SK-N-SH (cell line): Measurements from ENCODE around the gene TOGARAM2. TPM values are rescaled to one million over a fixed set of nuclear protein-coding genes. Genes with fewer than 3 reads are reported as not detected.

ENCODE experiments used
- CTCF ChIA-PET: fragments of 300-600, 350-600 bp; formaldehyde crosslinking; extraction: SDS; loops from one replicate; lab custom pipeline; 2021; lab: Yijun Ruan, JAX
- POLR2A ChIA-PET: fragments of 350-600 bp; sonication (Branson Sonifier 250); formaldehyde crosslinking; extraction: SDS; loops from one replicate; lab custom pipeline; 2020; ENCODE audit warnings: antibody characterized with exemption, inconsistent platforms; lab: Yijun Ruan, JAX
- DNase-seq: peaks from one replicate; pipeline ENCODE4 v3.0.0; 2012
- H2AFZ ChIP-seq: fragments of 200-600 bp; sonication (generic); 2 replicates; pipeline ENCODE4 v1.8.1; 2016; ENCODE audit warnings: antibody characterized with exemption, mild to moderate bottlenecking, low read depth
- H3F3A ChIP-seq: fragments of 200-600 bp; sonication (generic); replicated peaks from 2 replicates; pipeline ENCODE3; 2016; ENCODE audit warnings: antibody characterized with exemption, mild to moderate bottlenecking; ENCODE audit not compliant: insufficient read depth
- H3K27ac ChIP-seq, 2 experiments: fragments of 200-500 bp in 1 of 2; fragments of 200-600 bp in 1 of 2; sonication (Bioruptor generic) in 1 of 2; sonication (generic), shearing (Covaris generic) in 1 of 2; 2 replicates each; pipeline versions ENCODE4 v1.5.1 to v1.6.1; 2014 to 2016; ENCODE audit warnings: low read depth in 2 of 2, inconsistent platforms in 1 of 2, low read length in 1 of 2, mild to moderate bottlenecking in 1 of 2, mixed read lengths in 1 of 2
- H3K27me3 ChIP-seq: fragments of 200-600 bp; sonication (generic), shearing (Covaris generic); 2 replicates; pipeline ENCODE4 v1.6.1; 2016; ENCODE audit warnings: mixed run types; ENCODE audit not compliant: insufficient read depth
- H3K36me3 ChIP-seq, 2 experiments: fragments of 200-500 bp in 1 of 2; fragments of 200-600 bp in 1 of 2; sonication (Bioruptor generic) in 1 of 2; sonication (generic) in 1 of 2; replicated peaks in 1 of 2; 2 replicates each; pipeline versions ENCODE3 to v1.5.1; 2014 to 2016; ENCODE audit warnings: low read length in 1 of 2, mild to moderate bottlenecking in 1 of 2; ENCODE audit not compliant: insufficient read depth in 2 of 2, control insufficient read depth in 1 of 2
- H3K4me1 ChIP-seq, 2 experiments: fragments of 200-500 bp in 1 of 2; fragments of 200-600 bp in 1 of 2; sonication (Bioruptor generic) in 1 of 2; sonication (generic), shearing (Covaris generic) in 1 of 2; 2 replicates each; pipeline versions ENCODE4 v1.5.1 to v1.6.1; 2014 to 2016; ENCODE audit warnings: low read depth in 1 of 2, low read length in 1 of 2, mixed run types in 1 of 2; ENCODE audit not compliant: insufficient read depth in 2 of 2, control insufficient read depth in 1 of 2
- H3K4me2 ChIP-seq: fragments of 200-600 bp; sonication (generic), shearing (Covaris generic); 2 replicates; pipeline ENCODE4 v1.6.1; 2017; ENCODE audit warnings: mixed run types
- H3K4me3 ChIP-seq, 2 experiments: fragments of 200-500 bp in 1 of 2; fragments of 200-600 bp in 1 of 2; sonication (Bioruptor generic) in 1 of 2; sonication (generic), shearing (Covaris generic) in 1 of 2; 2 replicates each; pipeline versions ENCODE4 v1.5.1 to v1.8.1; 2014 to 2016; ENCODE audit warnings: low read depth in 2 of 2, inconsistent platforms in 1 of 2, low read length in 1 of 2, mild to moderate bottlenecking in 1 of 2, mixed read lengths in 1 of 2, moderate library complexity in 1 of 2
- H3K79me2 ChIP-seq: fragments of 200-600 bp; sonication (generic); 2 replicates; pipeline ENCODE4 v1.8.1; 2017; ENCODE audit warnings: mild to moderate bottlenecking; ENCODE audit not compliant: insufficient read depth
- H3K9ac ChIP-seq: fragments of 200-600 bp; sonication (generic); 2 replicates; pipeline ENCODE4 v1.6.1; 2017; ENCODE audit warnings: mixed run types
- H3K9me2 ChIP-seq: fragments of 200-600 bp; sonication (generic); 2 replicates; pipeline ENCODE4 v1.6.1; 2017; ENCODE audit warnings: mixed run types
- H3K9me3 ChIP-seq: fragments of 200-600 bp; sonication (generic); 2 replicates; pipeline ENCODE4 v1.6.1; 2017; ENCODE audit warnings: mixed run types, mild to moderate bottlenecking, moderate library complexity
- H4K20me1 ChIP-seq: fragments of 200-600 bp; sonication (generic); 2 replicates; pipeline ENCODE4 v1.6.1; 2017; ENCODE audit warnings: mild to moderate bottlenecking, mixed run types; ENCODE audit not compliant: insufficient read depth
- CHD2 ChIP-seq: fragments of 150-350 bp; IDR thresholded peaks from 2 replicates; pipeline ENCODE4 v1.6.1; 2018; ENCODE audit warnings: low read length; ENCODE audit not compliant: partially characterized antibody
- EZH2phosphoT487 ChIP-seq: fragments of 200-600 bp; sonication (generic); IDR thresholded peaks from 2 replicates; pipeline ENCODE4 v1.6.1; 2017; ENCODE audit warnings: low read depth, mixed run types, mild to moderate bottlenecking, antibody characterized with exemption, moderate library complexity, borderline replicate concordance
- FOXM1 ChIP-seq: IDR thresholded peaks from 2 replicates; pipeline ENCODE4 v1.4.0; 2012; ENCODE audit warnings: low read depth, mild to moderate bottlenecking
- GABPA ChIP-seq: IDR thresholded peaks from 2 replicates; pipeline ENCODE4 v1.4.0; 2012; ENCODE audit warnings: low read depth, mild to moderate bottlenecking
- JUND ChIP-seq: IDR thresholded peaks from 2 replicates; pipeline ENCODE4 v1.4.0; 2012
- MEF2A ChIP-seq: IDR thresholded peaks from 2 replicates; pipeline ENCODE4 v1.4.0; 2012; ENCODE audit warnings: low read depth, borderline replicate concordance
- MXI1 ChIP-seq: IDR thresholded peaks from 2 replicates; pipeline ENCODE4 v1.6.1; 2012; ENCODE audit warnings: mild to moderate bottlenecking, low read depth, low read length, improper control_type of control experiment
- NFIC ChIP-seq: IDR thresholded peaks from 2 replicates; pipeline ENCODE4 v1.4.0; 2012; ENCODE audit warnings: borderline replicate concordance
- NRF1 ChIP-seq: IDR thresholded peaks from 2 replicates; pipeline ENCODE4 v1.6.1; 2012; ENCODE audit warnings: low read depth, mild to moderate bottlenecking, low read length
- POLR2AphosphoS5 ChIP-seq: IDR thresholded peaks from 2 replicates; pipeline ENCODE4 v1.6.1; 2012; ENCODE audit warnings: low read depth, low read length
- RAD21 ChIP-seq: IDR thresholded peaks from 2 replicates; pipeline ENCODE4 v1.6.1; 2012; ENCODE audit warnings: mild to moderate bottlenecking, low read length
- RCOR1 ChIP-seq: fragments of 150-350 bp; IDR thresholded peaks from 2 replicates; pipeline ENCODE4 v1.6.1; 2017; ENCODE audit warnings: antibody characterized with exemption, low read length
- REST ChIP-seq: IDR thresholded peaks from 2 replicates; pipeline ENCODE4 v1.6.1; 2012; ENCODE audit warnings: mild to moderate bottlenecking, low read depth, low read length, moderate library complexity
- RFX5 ChIP-seq: IDR thresholded peaks from 2 replicates; pipeline ENCODE4 v1.6.1; 2012; ENCODE audit warnings: mild to moderate bottlenecking, improper control_type of control experiment, low read length
- RXRA ChIP-seq: IDR thresholded peaks from 2 replicates; pipeline ENCODE4 v1.4.0; 2012; ENCODE audit warnings: low read depth, mild to moderate bottlenecking, borderline replicate concordance
- SIN3A ChIP-seq: IDR thresholded peaks from 2 replicates; pipeline ENCODE4 v1.6.1; 2012; ENCODE audit warnings: low read depth, mild to moderate bottlenecking, low read length, moderate library complexity, borderline replicate concordance
- TAF1 ChIP-seq: IDR thresholded peaks from 2 replicates; pipeline ENCODE4 v1.6.1; 2012; ENCODE audit warnings: low read depth, mild to moderate bottlenecking, low read length, moderate library complexity, borderline replicate concordance
- USF1 ChIP-seq: IDR thresholded peaks from 2 replicates; pipeline ENCODE4 v1.4.0; 2012; ENCODE audit warnings: low read depth, borderline replicate concordance
- USF2 ChIP-seq: fragments of 150-350 bp; IDR thresholded peaks from 2 replicates; pipeline ENCODE4 v1.6.1; 2017; ENCODE audit warnings: antibody characterized with exemption, low read length, low read depth, borderline replicate concordance
- ZBTB33 ChIP-seq: IDR thresholded peaks from 2 replicates; pipeline ENCODE4 v1.4.0; 2012; ENCODE audit warnings: low read depth, borderline replicate concordance
- WGBS: methylation state at CpG from one replicate; pipeline ENCODE4 v1.1.6; 2017; ENCODE audit warnings: low lambda C conversion rate; 5-methylcytosine and 5-hydroxymethylcytosine counted together
- polyA plus RNA-seq, 3 experiments: library from polyadenylated mRNA; depleted of rRNA; stranded (reverse); fragments of >200 nt; gene quantifications; 2 replicates each; pipeline ENCODE4 v1.2.3, GENCODE V29; 2012

The TOGARAM2 gene
- polyA plus RNA-seq, 1 of the 3 experiments (the other 2 are of a cell fraction): 0.69 TPM

DNA sequence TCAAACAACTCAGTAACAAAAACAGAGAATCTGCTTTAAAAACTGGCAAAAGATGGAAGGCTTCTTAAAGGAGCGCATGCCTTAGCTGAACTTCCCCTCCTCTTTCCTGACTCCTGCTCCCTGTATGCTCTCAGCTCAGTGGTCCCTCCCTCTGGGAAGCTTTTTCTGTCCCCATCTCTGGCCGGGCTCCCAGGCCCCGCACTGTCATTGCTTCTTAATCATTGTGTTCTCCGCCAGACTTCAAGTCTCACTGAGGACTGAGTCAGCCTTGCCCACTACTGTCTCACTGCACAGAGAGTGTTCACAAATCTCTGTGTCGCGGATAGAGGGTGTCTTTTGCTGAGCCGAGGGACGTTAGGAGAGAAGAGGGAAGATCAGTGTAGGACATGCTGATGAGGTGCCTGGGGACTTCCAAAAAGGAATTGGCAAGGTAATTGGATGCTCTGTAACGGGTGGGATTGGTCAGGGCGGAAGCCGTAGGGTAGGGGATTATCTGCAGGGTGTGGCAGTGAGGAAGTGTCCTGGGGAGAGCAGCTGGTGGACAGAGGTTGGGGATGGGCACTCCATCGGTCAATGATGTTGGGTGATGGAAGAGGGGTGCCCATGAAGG is 16.2 kb downstream of the TOGARAM2 start:
- H3K9me2 ChIP-seq: no peaks in the 10 kb centered on the region
- peaks cover 0 to 18% of the 10 kb centered on the region in 2 experiments; a peak in 1 of 4 replicates for H3K4me1 ChIP-seq
- no peak for DNase-seq
- ChIA-PET CTCF (interaction anchor here (1.0 to 1.7 kb wide), 2 partner anchors 12 to 41 kb away, joined by 3 to 4 read pairs; no protein-coding TSS in a partner anchor), POLR2A (no interaction called here)
- no peaks in the 10 kb centered on the region for H4K20me1 ChIP-seq
- TF ChIP-seq MXI1: no peak
- TF ChIP-seq RXRA: no peak
- no peak for TF ChIP-seq RFX5
- no peak for TF ChIP-seq TAF1
- TF ChIP-seq GABPA: no peak
- TF ChIP-seq REST: no peak
- no peak for TF ChIP-seq RCOR1
- no peak for TF ChIP-seq USF1
- TF ChIP-seq NRF1: no peak
- no peak for TF ChIP-seq RAD21
- no peak for TF ChIP-seq SIN3A
- TF ChIP-seq MEF2A: no peak
- TF ChIP-seq EZH2phosphoT487: no peak
- no peak for TF ChIP-seq NFIC
- no peak for TF ChIP-seq CHD2
- TF ChIP-seq FOXM1: no peak
- no peak for TF ChIP-seq POLR2AphosphoS5
- no peak for TF ChIP-seq JUND
- TF ChIP-seq USF2: no peak
- no peak for TF ChIP-seq ZBTB33
- no peak overlapping the region for H3K9ac ChIP-seq
- no peak overlapping the region for H3K27ac ChIP-seq
- H3K79me2 ChIP-seq: no peaks in the 10 kb centered on the region
- no peaks in the 10 kb centered on the region for H3K36me3 ChIP-seq
- no peak overlapping the region for H3K4me2 ChIP-seq
- H2AFZ ChIP-seq: no peak overlapping the region
- no peak overlapping the region for H3K4me3 ChIP-seq
- no peaks in the 10 kb centered on the region for H3K27me3 ChIP-seq
- H3K9me3 ChIP-seq: no peaks in the 10 kb centered on the region
- H3F3A ChIP-seq: no peaks in the 10 kb centered on the region
- WGBS: 67% methylated on average over 12 of the region's 12 CpGs
